Heart right ventricle (tissue), 16 donors: Measurements from ENCODE around the gene CASK. TPM values are rescaled to one million over a fixed set of nuclear protein-coding genes. Genes with fewer than 3 reads are reported as not detected.

ENCODE experiments used
- ATAC-seq, 8 donors: fragments of 200-7000 bp; cut with Tn5 transposase; one replicate each; pipeline ENCODE4 v1.9.1; 2020; ENCODE audit warnings: mild to moderate bottlenecking in 8 of 8, moderate library complexity in 8 of 8, moderate number of reproducible peaks in 1 of 8
- DNase-seq, 2 donors: peaks; one replicate each; pipeline ENCODE4 v3.0.0-alpha.2; 2020
- H3K27ac ChIP-seq, 10 donors: fragments of 200-600 bp; sonication (generic) in 2 of 10; one replicate each; pipeline versions ENCODE4 v1.5.0 to v1.8.0; 2020 to 2022; ENCODE audit warnings: mild to moderate bottlenecking in 3 of 10
- H3K27me3 ChIP-seq, 7 donors: fragments of 200-600 bp; one replicate each; pipeline ENCODE4 v1.8.0; 2021 to 2022; ENCODE audit warnings: mild to moderate bottlenecking in 2 of 7
- H3K36me3 ChIP-seq, 9 donors: fragments of 200-600 bp; sonication (generic) in 1 of 9; one replicate each; pipeline versions ENCODE4 v1.5.0 to v1.8.0; 2020 to 2022; ENCODE audit warnings: mild to moderate bottlenecking in 2 of 9
- H3K4me1 ChIP-seq, 9 donors: fragments of 200-600 bp; sonication (generic) in 1 of 9; one replicate each; pipeline versions ENCODE4 v1.5.0 to v1.8.0; 2020 to 2022; ENCODE audit warnings: mild to moderate bottlenecking in 4 of 9
- H3K4me3 ChIP-seq, 10 donors: fragments of 200-600 bp; sonication (generic) in 2 of 10; one replicate each; pipeline versions ENCODE4 v1.5.0 to v1.8.0; 2020 to 2022; ENCODE audit warnings: mild to moderate bottlenecking in 7 of 10, moderate library complexity in 2 of 10
- H3K9me3 ChIP-seq, 11 donors: fragments of 200-600 bp in 10 of 11; sonication (generic) in 2 of 11; one replicate each; pipeline versions ENCODE4 v1.5.0 to v1.8.0; 2013 to 2022; ENCODE audit warnings: mild to moderate bottlenecking in 2 of 11, control low read depth in 1 of 11, moderate library complexity in 1 of 11
- WGBS, 2 donors: extraction: QIAGEN DNeasy Blood & Tissue Kit; methylation state at CpG; one replicate each; pipeline ENCODE4 v1.1.7; 2013; ENCODE audit warnings: inconsistent platforms in 1 of 2; 5-methylcytosine and 5-hydroxymethylcytosine counted together
- intact Hi-C, 10 donors: fragments of 100-400 bp; cut with DNase I; formaldehyde crosslinking; loops; one replicate each; pipeline versions ENCODE4 v1.11.1 to v1.14.2; 2022
- polyA plus RNA-seq, 2 donors: library from polyadenylated mRNA; stranded (reverse); fragments of 200-250 nt; gene quantifications; one replicate each; pipeline ENCODE4 v1.2.3, GENCODE V29; 2013
- total RNA-seq, 10 donors: library from RNA; stranded (reverse); fragmentation: NEBNext Ultra II Directional in 3 of 10; extraction: Animal tissue kit (Norgen Biotek cat#: 25700) in 3 of 10; gene quantifications; one replicate each; pipeline versions ENCODE4 v1.2.1 to v1.2.4, GENCODE V29; 2021 to 2023
- TF ChIP-seq, protein P1 (sequence below), 9 donors: fragments of 200-600 bp; sonication (generic) in 2 of 9; IDR thresholded peaks; one replicate each; pipeline versions ENCODE4 v1.5.0 to v1.8.0; 2021 to 2022; ENCODE audit warnings: antibody characterized with exemption in 9 of 9, mild to moderate bottlenecking in 5 of 9, moderate library complexity in 1 of 9
- donor health status: Arrhythmogenic right ventricular cardiomyopathy.
- donor health status: ischemic (EF 13 %, LVEDD 7.1; RV severe dilation, severe dysfunction).
- donor health status: healthy with polysubstance abuse.
- donor health status: DM: no; HTN: yes; CAD: no.
- donor health status: DM: no; HTN: no; CAD: no.
- donor health status: ischemic (EF 25% LVEDD 6.9; RV normal size, moderate dysfunction).
- donor health status: ischemic (EF 25% LVEDD 5.7; RV mildly dilated, moderate dysfunction).
- donor health status: healthy.
- donor health status: DM: yes; HTN: yes; CAD: no.
- donor health status: Ischemic cardiomyopathy.
- donor health status: ischemic (EF 35%, LVEDD 5.7; RV mildly dilated, moderate dysfunction).
- donor health status: nonischemic (EF 11% LVEDD 7.7; RV severe dilation, severe dysfunction).
- donor health status: DM: yes; HTN: yes; CAD: no.
- donor health status: PGD.
- donor health status: ischemic (EF 29% LVEDD 5.4; RV normal size, mild dysfunction).
- donor health status: nonischemic (EF 23%, LVEDD 6.1; RV moderate dilation, normal function).

The CASK gene
- total and polyA plus RNA-seq, 12 donors = 2.2 to 20.7 (median 12.7) TPM

DNA sequence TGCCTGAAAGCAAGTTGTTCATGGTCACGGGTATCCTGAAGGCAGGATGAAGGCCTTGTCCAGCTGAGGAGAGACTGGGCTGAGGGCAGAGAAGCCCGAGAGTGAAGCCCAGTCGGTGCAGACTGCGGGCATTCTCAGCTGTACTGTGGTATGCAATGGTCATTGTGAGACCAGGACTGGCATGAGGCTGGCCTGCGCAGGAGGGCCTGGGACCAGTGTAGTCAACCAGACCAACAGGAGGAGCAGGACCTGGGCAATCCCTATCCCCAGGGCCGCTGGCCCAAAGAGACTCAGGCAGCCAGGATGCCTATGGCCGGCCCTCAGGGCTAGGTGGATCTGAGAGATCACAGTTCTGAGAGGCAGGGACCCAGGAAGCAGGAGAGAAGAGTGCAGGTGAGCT is 394.6 kb downstream of the CASK start:
- Histone ChIP-seq H3K27ac (no peak overlapping the region), H3K4me1 (no peaks in the 10 kb centered on the region), H3K9me3 (no peaks in the 10 kb centered on the region), H3K4me3 (no peak overlapping the region), H3K27me3 (peaks cover 0 to 61% (median 0%) of the 10 kb centered on the region in 7 donors), H3K36me3 (peaks cover 0 to 29% (median 0%) of the 10 kb centered on the region in 9 donors)
- intact Hi-C loops = no loop called here
- no peak for DNase-seq
- 98 to 99% methylated on average over 7 of the region's 7 CpGs for WGBS, 2 donors
- ATAC-seq = peak in 1 of 8 donors; percentile 20
- TF ChIP-seq, protein P1, sequence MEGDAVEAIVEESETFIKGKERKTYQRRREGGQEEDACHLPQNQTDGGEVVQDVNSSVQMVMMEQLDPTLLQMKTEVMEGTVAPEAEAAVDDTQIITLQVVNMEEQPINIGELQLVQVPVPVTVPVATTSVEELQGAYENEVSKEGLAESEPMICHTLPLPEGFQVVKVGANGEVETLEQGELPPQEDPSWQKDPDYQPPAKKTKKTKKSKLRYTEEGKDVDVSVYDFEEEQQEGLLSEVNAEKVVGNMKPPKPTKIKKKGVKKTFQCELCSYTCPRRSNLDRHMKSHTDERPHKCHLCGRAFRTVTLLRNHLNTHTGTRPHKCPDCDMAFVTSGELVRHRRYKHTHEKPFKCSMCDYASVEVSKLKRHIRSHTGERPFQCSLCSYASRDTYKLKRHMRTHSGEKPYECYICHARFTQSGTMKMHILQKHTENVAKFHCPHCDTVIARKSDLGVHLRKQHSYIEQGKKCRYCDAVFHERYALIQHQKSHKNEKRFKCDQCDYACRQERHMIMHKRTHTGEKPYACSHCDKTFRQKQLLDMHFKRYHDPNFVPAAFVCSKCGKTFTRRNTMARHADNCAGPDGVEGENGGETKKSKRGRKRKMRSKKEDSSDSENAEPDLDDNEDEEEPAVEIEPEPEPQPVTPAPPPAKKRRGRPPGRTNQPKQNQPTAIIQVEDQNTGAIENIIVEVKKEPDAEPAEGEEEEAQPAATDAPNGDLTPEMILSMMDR (IDR thresholded peaks at IDR 0.05) = no peak

DNA sequence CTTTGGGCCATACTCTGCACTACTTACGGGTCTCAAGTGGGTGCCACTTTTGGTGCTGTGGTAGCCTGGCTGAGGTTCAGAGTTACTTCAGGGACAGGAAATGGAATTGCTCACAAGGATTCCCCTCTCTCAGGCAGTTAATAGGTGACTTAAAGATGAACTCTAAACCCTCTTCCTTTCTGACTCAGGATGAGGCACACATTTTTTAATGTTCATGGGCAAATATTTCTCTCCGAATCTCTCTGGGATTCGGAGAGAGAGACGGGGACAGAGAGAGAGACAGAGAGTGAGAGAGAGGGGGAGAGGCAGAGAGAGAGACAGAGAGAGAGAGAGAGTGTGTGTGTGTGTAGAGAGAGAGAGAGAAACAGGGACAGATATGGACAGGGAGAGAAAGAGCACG is 396.4 kb downstream of the CASK start:
- Histone ChIP-seq H3K27me3 (peaks cover 0 to 61% (median 0%) of the 10 kb centered on the region in 7 donors), H3K27ac (no peak overlapping the region), H3K4me3 (no peak overlapping the region), H3K9me3 (no peaks in the 10 kb centered on the region), H3K36me3 (peaks cover 0 to 38% (median 0%) of the 10 kb centered on the region in 9 donors), H3K4me1 (no peaks in the 10 kb centered on the region)
- WGBS, 2 donors = 61 to 75% methylated on average over 5 of the region's 5 CpGs
- TF ChIP-seq, protein P1 (IDR thresholded peaks at IDR 0.05) = no peak
- intact Hi-C loops = no loop called here
- DNase-seq = no peak
- ATAC-seq = no peak

DNA sequence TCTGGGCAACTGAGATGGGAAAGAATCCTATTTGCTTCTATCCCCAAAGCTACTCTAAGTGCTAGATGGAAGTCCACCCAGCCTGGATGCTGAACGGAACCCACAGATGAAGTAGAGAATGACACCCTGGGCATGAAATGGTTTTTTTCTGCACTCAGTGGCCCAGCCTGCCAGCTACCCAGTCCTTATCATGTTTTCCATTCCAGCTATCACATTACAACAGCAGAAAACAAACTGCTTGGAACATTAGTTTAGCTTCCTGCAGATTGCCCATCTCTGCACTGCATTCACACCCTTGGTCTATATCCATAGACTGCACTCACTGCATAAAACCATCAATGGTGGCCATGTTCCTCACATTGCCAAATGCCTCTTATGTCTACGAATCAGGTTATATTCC is 397.1 kb downstream of the CASK start:
- DNase-seq (no peak), ATAC-seq (peak in 5 of 8 donors; percentile 54 to 75 (median 72))
- Histone ChIP-seq H3K27me3 (peaks cover 0 to 66% (median 0%) of the 10 kb centered on the region in 7 donors), H3K4me3 (no peak overlapping the region), H3K36me3 (peaks cover 0 to 38% (median 0%) of the 10 kb centered on the region in 9 donors), H3K9me3 (no peaks in the 10 kb centered on the region), H3K27ac (no peak overlapping the region), H3K4me1 (no peaks in the 10 kb centered on the region)
- intact Hi-C loops = no loop called here
- 41 to 68% methylated on average over 2 of the region's 2 CpGs for WGBS, 2 donors
- TF ChIP-seq, protein P1 (IDR thresholded peaks at IDR 0.05) = no peak

DNA sequence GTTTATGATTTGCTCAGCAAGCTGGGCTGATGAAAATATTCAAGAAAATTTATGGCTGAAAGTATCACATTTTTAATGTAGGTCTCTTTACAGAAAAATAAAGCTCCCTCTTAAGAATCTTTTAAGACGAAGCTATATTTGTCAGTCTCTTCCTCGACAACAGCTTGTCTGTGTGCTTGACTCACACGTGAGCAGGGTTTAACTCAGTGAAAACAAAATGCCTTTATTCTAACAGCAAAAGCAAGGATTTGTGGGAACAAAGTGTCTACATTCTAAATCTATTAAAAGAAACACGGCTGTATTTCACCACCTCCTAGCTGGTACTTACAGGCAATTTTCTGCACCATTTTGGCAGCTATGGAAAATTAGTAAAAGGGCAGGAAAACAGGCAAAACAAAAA is 400.7 kb downstream of the CASK start:
- ATAC-seq (no peak), DNase-seq (no peak)
- 57 to 65% methylated on average over 4 of the region's 4 CpGs for WGBS, 2 donors
- TF ChIP-seq, protein P1 (IDR thresholded peaks at IDR 0.05) = no peak
- peaks cover 0 to 19% (median 0%) of the 10 kb centered on the region in 9 donors for H3K36me3 ChIP-seq
- intact Hi-C loops = no loop called here
- no peaks in the 10 kb centered on the region for H3K4me1 ChIP-seq
- peaks cover 0 to 72% (median 0%) of the 10 kb centered on the region in 7 donors for H3K27me3 ChIP-seq
- no peaks in the 10 kb centered on the region for H3K9me3 ChIP-seq
- no peak overlapping the region for H3K4me3 ChIP-seq
- H3K27ac ChIP-seq = no peak overlapping the region
